CD4-positive, alpha-beta T cell (primary cell): ENCODE results near the gene MLIP. TPM values are rescaled to one million over a fixed set of nuclear protein-coding genes. Genes with fewer than 3 reads are reported as not detected.

Experiments used
- ATAC-seq: fragments of 200-7000 bp; cut with Tn5 transposase; one replicate; pipeline ENCODE4 v1.10.0; 2022; ENCODE audit warnings: mild to moderate bottlenecking; ENCODE audit not compliant: poor library complexity
- CTCF ChIA-PET: fragments of 350-600 bp; sonication (Branson Sonifier 250); formaldehyde crosslinking; loops from one replicate; lab custom pipeline; 2021; ENCODE audit warnings: antibody characterized with exemption, inconsistent platforms; lab: Charles Lee
- POLR2A ChIA-PET: fragments of 350-600 bp; sonication (Branson Sonifier 250); formaldehyde crosslinking; loops from one replicate; lab custom pipeline; 2021; ENCODE audit warnings: antibody characterized with exemption, inconsistent platforms; lab: Charles Lee
- DNase-seq, 14 experiments: peaks; one replicate each; pipeline ENCODE4 v3.0.0-alpha.2; 2013 to 2020; ENCODE audit warnings: mixed read lengths in 2 of 14
- H3K27ac ChIP-seq, 2 donors: one replicate each; pipeline versions ENCODE4 v1.5.1 to v1.7.0; 2013; ENCODE audit warnings: low read length in 2 of 2, low read depth in 1 of 2, mild to moderate bottlenecking in 1 of 2
- H3K27me3 ChIP-seq, 2 experiments: 1 replicate in 1 of 2; 2 replicates in 1 of 2; pipeline versions ENCODE4 v1.6.1 to v1.7.0; 2013; ENCODE audit warnings: low read length in 2 of 2, control low read depth in 1 of 2, mild to moderate bottlenecking in 1 of 2, moderate library complexity in 1 of 2; ENCODE audit not compliant: insufficient read depth in 2 of 2, control insufficient read depth in 1 of 2
- H3K36me3 ChIP-seq: one replicate; pipeline ENCODE4 v1.6.1; 2013; ENCODE audit warnings: low read length, control low read depth; ENCODE audit not compliant: insufficient read depth
- H3K4me1 ChIP-seq: one replicate; pipeline ENCODE4 v1.6.1; 2013; ENCODE audit warnings: low read length, control low read depth; ENCODE audit not compliant: insufficient read depth
- H3K4me3 ChIP-seq: one replicate; pipeline ENCODE4 v1.5.1; 2013; ENCODE audit warnings: mild to moderate bottlenecking, low read length, moderate library complexity
- H3K9me3 ChIP-seq, 2 experiments: 1 replicate in 1 of 2; 2 replicates in 1 of 2; pipeline versions ENCODE4 v1.6.1 to v1.7.0; 2013; ENCODE audit warnings: low read length in 2 of 2, mild to moderate bottlenecking in 2 of 2, control low read depth in 1 of 2, moderate library complexity in 1 of 2; ENCODE audit not compliant: control insufficient read depth in 1 of 2, insufficient read depth in 1 of 2
- H3K27ac Mint-ChIP-seq: one replicate; pipeline ENCODE4 v1.8.0; 2020; ENCODE audit warnings: mixed read lengths
- H3K27me3 Mint-ChIP-seq: one replicate; pipeline ENCODE4 v1.8.0; 2021; ENCODE audit warnings: mixed read lengths
- H3K36me3 Mint-ChIP-seq: one replicate; pipeline ENCODE4 v1.8.0; 2021; ENCODE audit warnings: low read depth, mixed read lengths
- H3K4me1 Mint-ChIP-seq: one replicate; pipeline ENCODE4 v1.8.0; 2021; ENCODE audit warnings: low read depth, mixed read lengths
- H3K4me3 Mint-ChIP-seq: one replicate; pipeline ENCODE4 v1.8.0; 2020; ENCODE audit warnings: mild to moderate bottlenecking, mixed read lengths
- H3K9me3 Mint-ChIP-seq: one replicate; pipeline ENCODE4 v1.8.0; 2020; ENCODE audit warnings: mixed read lengths
- intact Hi-C, 2 experiments: fragments of 100-400 bp; cut with DNase I in 1 of 2; cut with micrococcal nuclease in 1 of 2; formaldehyde crosslinking; loops; one replicate each; pipeline versions ENCODE4 v1.15.1 to v1.9.0; 2023 to 2025; cut with DNase I, micrococcal nuclease
- total RNA-seq, 174 experiments: library from RNA in 2 of 174; stranded (reverse) in 2 of 174; gene quantifications; one replicate each; pipeline ENCODE4 v1.2.3 and lab custom pipeline; 2021 to 2026
- TF ChIP-seq, protein P1 (sequence below): fragments of 200-600 bp; IDR thresholded peaks from one replicate; pipeline ENCODE4 v1.8.0; 2022; ENCODE audit warnings: antibody characterized with exemption, mild to moderate bottlenecking

Gene MLIP
- total RNA-seq, 2 experiments from 2014 or later, result not detected

DNA sequence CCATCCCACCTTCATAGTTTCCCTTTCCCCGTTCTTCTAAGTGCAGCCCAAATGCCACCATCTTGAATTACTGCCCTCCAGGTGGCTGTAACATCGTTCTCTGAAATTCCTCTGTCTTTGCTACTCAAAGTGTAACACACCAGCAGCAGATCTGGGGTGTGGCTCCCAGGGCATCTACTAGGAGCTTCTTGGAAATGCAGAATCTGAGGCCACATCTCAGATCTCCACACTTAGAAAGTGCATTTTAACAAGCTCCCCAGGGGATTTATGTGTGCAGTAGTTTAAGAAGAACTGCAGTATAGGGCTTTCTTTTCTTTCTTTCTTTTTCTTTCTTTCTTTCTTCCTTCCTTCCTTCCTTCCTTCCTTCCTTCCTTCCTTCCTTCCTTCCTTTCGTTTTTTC is 1.7 kb upstream of the MLIP start:
- ChIA-PET CTCF (no interaction called here), POLR2A (no interaction called here)
- H3K4me1 ChIP-seq, result no peaks in the 10 kb centered on the region
- no peak overlapping the region for H3K27ac Mint-ChIP-seq
- H3K27ac ChIP-seq, result no peak overlapping the region
- no peak for ATAC-seq
- no peaks in the 10 kb centered on the region for H3K27me3 Mint-ChIP-seq
- TF ChIP-seq, protein P1, sequence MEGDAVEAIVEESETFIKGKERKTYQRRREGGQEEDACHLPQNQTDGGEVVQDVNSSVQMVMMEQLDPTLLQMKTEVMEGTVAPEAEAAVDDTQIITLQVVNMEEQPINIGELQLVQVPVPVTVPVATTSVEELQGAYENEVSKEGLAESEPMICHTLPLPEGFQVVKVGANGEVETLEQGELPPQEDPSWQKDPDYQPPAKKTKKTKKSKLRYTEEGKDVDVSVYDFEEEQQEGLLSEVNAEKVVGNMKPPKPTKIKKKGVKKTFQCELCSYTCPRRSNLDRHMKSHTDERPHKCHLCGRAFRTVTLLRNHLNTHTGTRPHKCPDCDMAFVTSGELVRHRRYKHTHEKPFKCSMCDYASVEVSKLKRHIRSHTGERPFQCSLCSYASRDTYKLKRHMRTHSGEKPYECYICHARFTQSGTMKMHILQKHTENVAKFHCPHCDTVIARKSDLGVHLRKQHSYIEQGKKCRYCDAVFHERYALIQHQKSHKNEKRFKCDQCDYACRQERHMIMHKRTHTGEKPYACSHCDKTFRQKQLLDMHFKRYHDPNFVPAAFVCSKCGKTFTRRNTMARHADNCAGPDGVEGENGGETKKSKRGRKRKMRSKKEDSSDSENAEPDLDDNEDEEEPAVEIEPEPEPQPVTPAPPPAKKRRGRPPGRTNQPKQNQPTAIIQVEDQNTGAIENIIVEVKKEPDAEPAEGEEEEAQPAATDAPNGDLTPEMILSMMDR, result no peak
- no peaks in the 10 kb centered on the region for H3K36me3 ChIP-seq
- DNase-seq, result no peak
- H3K9me3 ChIP-seq, result no peaks in the 10 kb centered on the region
- no peaks in the 10 kb centered on the region for H3K4me1 Mint-ChIP-seq
- H3K27me3 ChIP-seq, result no peaks in the 10 kb centered on the region
- no peak overlapping the region for H3K4me3 Mint-ChIP-seq
- no peaks in the 10 kb centered on the region for H3K9me3 Mint-ChIP-seq
- no peak overlapping the region for H3K4me3 ChIP-seq
- no peaks in the 10 kb centered on the region for H3K36me3 Mint-ChIP-seq
- intact Hi-C loops, result no loop called here

DNA sequence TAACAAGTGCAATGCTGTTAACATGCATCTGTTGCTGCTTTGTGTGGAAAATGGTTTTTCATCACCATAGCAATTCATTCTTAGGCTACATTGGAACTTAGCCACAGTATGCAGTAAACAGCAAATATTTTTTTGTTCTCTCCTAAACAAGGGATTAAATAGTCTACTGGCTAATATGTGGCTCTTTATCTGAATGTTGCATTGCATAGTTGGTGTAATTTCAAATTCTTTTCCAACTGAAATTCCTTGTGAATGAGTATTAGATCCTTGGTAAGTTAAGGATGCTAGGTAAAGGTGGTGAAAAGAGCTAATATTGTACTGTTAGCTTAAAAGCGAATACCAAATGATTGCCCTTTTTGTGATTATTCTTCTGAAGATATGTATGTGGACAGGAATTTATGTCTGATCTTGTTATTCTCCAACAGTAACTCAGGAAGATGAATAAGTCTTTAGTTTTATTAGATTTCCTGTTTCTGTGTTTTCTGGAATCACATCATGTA is 958 bp downstream of the MLIP start:
- Mint-ChIP-seq H3K4me3 (no peak overlapping the region), H3K36me3 (no peaks in the 10 kb centered on the region), H3K27me3 (peaks cover 6% of the 10 kb centered on the region), H3K4me1 (no peaks in the 10 kb centered on the region), H3K9me3 (no peaks in the 10 kb centered on the region), H3K27ac (no peak overlapping the region)
- ATAC-seq (no peak), DNase-seq (no peak)
- Histone ChIP-seq H3K9me3 (no peaks in the 10 kb centered on the region), H3K4me3 (no peak overlapping the region), H3K4me1 (no peaks in the 10 kb centered on the region), H3K27me3 (no peaks in the 10 kb centered on the region), H3K36me3 (no peaks in the 10 kb centered on the region), H3K27ac (no peak overlapping the region)
- POLR2A ChIA-PET, result no interaction called here
- intact Hi-C loops, result no loop called here
- CTCF ChIA-PET, result no interaction called here
- TF ChIP-seq, protein P1, result no peak

DNA sequence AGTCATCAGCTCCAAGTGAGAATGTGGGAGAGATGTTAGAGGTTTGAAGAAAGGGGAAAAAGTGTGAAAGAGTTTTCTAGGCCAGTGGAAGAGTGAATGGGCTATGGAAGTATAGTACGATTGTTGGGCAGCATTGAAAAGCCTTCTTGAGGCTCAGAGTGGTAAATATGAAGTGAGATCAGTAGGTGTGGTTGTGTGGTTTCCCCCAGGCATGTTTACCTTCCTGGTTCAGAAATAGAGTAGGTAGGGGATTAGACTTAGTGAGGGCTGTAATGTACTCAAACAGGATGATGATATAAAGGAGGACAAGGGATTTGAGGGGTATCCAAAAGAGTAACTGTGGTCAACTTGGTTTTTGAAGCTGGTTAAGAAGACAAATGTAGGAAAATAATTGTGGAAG is 3.7 kb downstream of the MLIP start:
- Mint-ChIP-seq H3K36me3 (no peaks in the 10 kb centered on the region), H3K4me3 (no peak overlapping the region), H3K27ac (no peak overlapping the region), H3K4me1 (no peaks in the 10 kb centered on the region), H3K27me3 (peaks cover 6% of the 10 kb centered on the region), H3K9me3 (no peaks in the 10 kb centered on the region)
- POLR2A ChIA-PET, result no interaction called here
- intact Hi-C loops, result no loop called here
- ATAC-seq (no peak), DNase-seq (no peak)
- TF ChIP-seq, protein P1, result no peak
- Histone ChIP-seq H3K27me3 (no peaks in the 10 kb centered on the region), H3K9me3 (no peaks in the 10 kb centered on the region), H3K27ac (no peak overlapping the region), H3K4me1 (no peaks in the 10 kb centered on the region), H3K36me3 (no peaks in the 10 kb centered on the region), H3K4me3 (no peak overlapping the region)
- CTCF ChIA-PET, result no interaction called here
